ENCODE results near the gene EFCAB8. TPM values are rescaled to one million over a fixed set of nuclear protein-coding genes. Genes with fewer than 3 reads are reported as not detected.

Gene EFCAB8
- total and polyA plus RNA-seq, 2 donors from 2014 or later = 0.13 TPM; not detected in 1

GRCh38 chr20:32976746-32977145, 118.0 kb downstream of the EFCAB8 start:
- DNase-seq = peak in 1 of 5 donors; percentile 21
- Histone ChIP-seq H3K9me3 (ENCODE audit: control insufficient read depth in 2 of 3, insufficient read depth in 1 of 3, low read length in 3 of 3) (no peaks in the 10 kb centered on the region), H3K4me1 (ENCODE audit: control insufficient read depth in 2 of 3, insufficient read depth in 2 of 3, low read depth in 1 of 3, low read length in 3 of 3) (no peaks in the 10 kb centered on the region), H3K27me3 (ENCODE audit: control insufficient read depth, insufficient read depth, low read length) (no peaks in the 10 kb centered on the region), H3K4me3 (ENCODE audit: low read length in 3 of 3) (no peak overlapping the region), H3K9ac (ENCODE audit: low read length in 3 of 3) (no peak overlapping the region), H3K36me3 (ENCODE audit: control insufficient read depth in 2 of 3, insufficient read depth in 3 of 3, low read length in 3 of 3) (no peaks in the 10 kb centered on the region), H3K27ac (ENCODE audit: low read depth in 2 of 2, low read length in 2 of 2) (no peak overlapping the region)
- FAIRE-seq = no peak
- intact Hi-C loops (cut with DNase I) = no loop called here
- no peak for TF ChIP-seq CTCF (IDR thresholded peaks at IDR 0.05; ENCODE audit: borderline replicate concordance, extremely low read depth, insufficient read depth)

- no peaks in the 10 kb centered on the region for H3K4me1 ChIP-seq (ENCODE audit: control insufficient read depth in 2 of 3, insufficient read depth in 2 of 3, low read depth in 1 of 3, low read length in 3 of 3)
- H3K27ac ChIP-seq (ENCODE audit: low read depth in 2 of 2, low read length in 2 of 2) = no peak overlapping the region
- H3K27me3 ChIP-seq (ENCODE audit: control insufficient read depth, insufficient read depth, low read length) = no peaks in the 10 kb centered on the region
- TF ChIP-seq CTCF (IDR thresholded peaks at IDR 0.05; ENCODE audit: borderline replicate concordance, extremely low read depth, insufficient read depth) = no peak
- no peak overlapping the region for H3K9ac ChIP-seq (ENCODE audit: low read length in 3 of 3)
- DNase-seq (peak in 1 of 5 donors; percentile 45), FAIRE-seq (no peak)
- H3K36me3 ChIP-seq (ENCODE audit: control insufficient read depth in 2 of 3, insufficient read depth in 3 of 3, low read length in 3 of 3) = no peaks in the 10 kb centered on the region
- H3K9me3 ChIP-seq (ENCODE audit: control insufficient read depth in 2 of 3, insufficient read depth in 1 of 3, low read length in 3 of 3) = no peaks in the 10 kb centered on the region
- H3K4me3 ChIP-seq (ENCODE audit: low read length in 3 of 3) = no peak overlapping the region
- intact Hi-C loops (cut with DNase I) = no loop called here
These were observed 118.7 kb downstream of the EFCAB8 start for GRCh38 chr20:32977281-32978008.

- Histone ChIP-seq H3K9me3 (ENCODE audit: control insufficient read depth in 2 of 3, insufficient read depth in 1 of 3, low read length in 3 of 3) (no peaks in the 10 kb centered on the region), H3K4me1 (ENCODE audit: control insufficient read depth in 2 of 3, insufficient read depth in 2 of 3, low read depth in 1 of 3, low read length in 3 of 3) (no peaks in the 10 kb centered on the region), H3K27ac (ENCODE audit: low read depth in 2 of 2, low read length in 2 of 2) (no peak overlapping the region), H3K27me3 (ENCODE audit: control insufficient read depth, insufficient read depth, low read length) (no peaks in the 10 kb centered on the region), H3K4me3 (ENCODE audit: low read length in 3 of 3) (no peak overlapping the region), H3K9ac (ENCODE audit: low read length in 3 of 3) (no peak overlapping the region), H3K36me3 (ENCODE audit: control insufficient read depth in 2 of 3, insufficient read depth in 3 of 3, low read length in 3 of 3) (no peaks in the 10 kb centered on the region)
- peak in 1 of 5 donors; percentile 55 for DNase-seq
- no peak for TF ChIP-seq CTCF (IDR thresholded peaks at IDR 0.05; ENCODE audit: borderline replicate concordance, extremely low read depth, insufficient read depth)
- no peak for FAIRE-seq
- intact Hi-C loops (cut with DNase I) = no loop called here
These were observed 119.2 kb downstream of the EFCAB8 start for GRCh38 chr20:32978009-32978335.

All from kidney (tissue), 14 donors.